ENCODE results near the gene MARCO.

- TF ChIP-seq YY1 (IDR thresholded peaks at IDR 0.05; ENCODE audit: insufficient read depth, insufficient read length), result no peak
- no peak for TF ChIP-seq ZNF274 (IDR thresholded peaks at IDR 0.05; ENCODE audit: low read depth, low read length)
Observed at GRCh38 chr2:118929059-118929458, 12.9 kb upstream of the MARCO start.

Measured in NT2/D1 (cell line).